Ectodermal cell (in vitro differentiated cells): Measurements from ENCODE around the gene MAP7D3.

ENCODE experiments used
- H3K27ac ChIP-seq: 2 replicates; pipeline ENCODE4 v1.7.0; 2013; ENCODE audit warnings: mild to moderate bottlenecking, low read depth, low read length; ENCODE audit not compliant: insufficient read depth, poor library complexity, severe bottlenecking
- H3K27me3 ChIP-seq: 2 replicates; pipeline ENCODE4 v1.7.0; 2013; ENCODE audit warnings: mild to moderate bottlenecking, low read length; ENCODE audit not compliant: insufficient read depth, control insufficient read depth, poor library complexity, severe bottlenecking
- H3K36me3 ChIP-seq: one replicate; pipeline ENCODE4 v1.7.0; 2013; ENCODE audit warnings: low read length; ENCODE audit not compliant: control insufficient read depth, insufficient read depth
- H3K4me1 ChIP-seq: one replicate; pipeline ENCODE4 v1.7.0; 2013; ENCODE audit warnings: low read length; ENCODE audit not compliant: control insufficient read depth, insufficient read depth
- H3K4me3 ChIP-seq: 2 replicates; pipeline ENCODE4 v1.7.0; 2013; ENCODE audit warnings: low read depth, low read length, control low read depth; ENCODE audit not compliant: insufficient read depth
- H3K9me3 ChIP-seq: 2 replicates; pipeline ENCODE4 v1.7.0; 2013; ENCODE audit warnings: mild to moderate bottlenecking, low read length, moderate library complexity; ENCODE audit not compliant: control insufficient read depth
- WGBS, 2 experiments: methylation state at CpG; one replicate each; pipeline ENCODE4 v1.1.7; 2013; ENCODE audit warnings: missing lambda C conversion rate in 2 of 2; 5-methylcytosine and 5-hydroxymethylcytosine counted together

MAP7D3 gene

DNA sequence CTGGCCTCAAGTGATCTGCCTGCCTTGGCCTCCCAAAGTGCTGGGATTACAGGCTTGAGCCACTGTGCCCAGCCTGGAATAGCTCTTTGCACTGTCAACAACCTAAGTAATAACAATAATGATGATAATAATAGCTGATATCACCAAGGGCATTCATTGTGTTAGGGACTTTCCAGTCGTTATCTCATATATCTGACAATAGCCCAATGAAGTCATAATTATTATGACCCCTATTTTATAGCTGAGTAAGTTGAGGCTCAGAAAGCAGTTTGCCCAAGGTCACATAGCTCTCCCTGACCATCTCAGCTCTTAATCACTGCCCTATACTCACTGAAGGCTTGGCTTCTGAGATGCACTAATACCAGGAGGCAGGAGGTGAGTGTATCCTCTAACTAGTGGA, 18.7 kb upstream of the MAP7D3 start:
- Histone ChIP-seq H3K4me1 (no peaks in the 10 kb centered on the region), H3K4me3 (no peak overlapping the region), H3K27ac (no peak overlapping the region), H3K9me3 (no peaks in the 10 kb centered on the region), H3K36me3 (no peaks in the 10 kb centered on the region), H3K27me3 (no peaks in the 10 kb centered on the region)
- WGBS, 2 experiments: 100% methylated on average over 1 of the region's 1 CpG; no CpG with 5 or more reads in 1 of the 2 experiments

DNA sequence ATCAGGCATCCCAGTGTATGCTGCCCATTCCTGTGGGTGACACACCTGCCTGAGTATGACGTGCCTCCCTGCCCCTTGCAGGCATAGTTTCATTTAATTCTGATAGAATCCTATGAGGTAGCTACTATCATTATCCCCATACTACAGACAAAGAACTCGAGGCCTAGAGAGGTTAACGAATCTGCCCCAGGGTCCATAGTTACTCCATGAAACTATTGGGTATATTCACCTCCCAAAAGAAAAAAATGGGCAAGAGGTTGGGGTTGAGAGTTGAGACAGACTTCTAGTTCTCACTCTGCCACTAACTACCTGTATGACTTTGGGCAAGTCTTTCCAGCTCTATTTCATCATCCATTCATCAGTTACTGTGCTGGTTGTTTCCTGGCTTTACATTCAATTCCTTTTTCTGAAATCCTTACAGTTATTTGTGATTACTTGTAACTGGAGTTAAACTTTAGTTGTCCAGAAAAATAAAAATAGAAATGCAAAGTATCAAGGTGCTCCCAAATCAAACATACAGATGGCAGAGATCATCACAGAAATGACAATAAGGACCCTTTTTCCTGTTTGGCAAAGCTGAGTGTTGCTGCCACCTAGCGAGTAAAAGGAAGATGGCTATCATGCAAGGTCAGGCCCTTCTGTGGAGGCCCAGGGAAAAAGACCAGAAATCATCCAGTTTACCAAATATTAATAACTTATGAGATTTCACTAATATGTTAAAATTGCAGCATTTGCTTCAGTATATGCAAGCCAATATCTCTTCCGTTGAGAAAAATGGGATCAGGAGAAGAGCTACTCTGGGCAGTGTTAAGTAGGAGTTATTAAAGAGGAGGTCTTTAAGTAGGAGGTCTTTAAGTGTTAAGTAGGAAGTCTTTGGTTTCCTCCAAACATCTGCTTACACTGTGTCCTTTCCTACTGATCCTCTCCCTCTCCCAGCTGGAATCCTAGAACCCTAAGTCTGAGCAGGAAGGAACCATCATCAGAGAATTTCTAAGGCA, 17.1 kb upstream of the MAP7D3 start:
- Histone ChIP-seq H3K9me3 (no peaks in the 10 kb centered on the region), H3K27me3 (no peaks in the 10 kb centered on the region)
- WGBS, 2 experiments: 13 to 29% methylated on average over 3 of the region's 5 CpGs

DNA sequence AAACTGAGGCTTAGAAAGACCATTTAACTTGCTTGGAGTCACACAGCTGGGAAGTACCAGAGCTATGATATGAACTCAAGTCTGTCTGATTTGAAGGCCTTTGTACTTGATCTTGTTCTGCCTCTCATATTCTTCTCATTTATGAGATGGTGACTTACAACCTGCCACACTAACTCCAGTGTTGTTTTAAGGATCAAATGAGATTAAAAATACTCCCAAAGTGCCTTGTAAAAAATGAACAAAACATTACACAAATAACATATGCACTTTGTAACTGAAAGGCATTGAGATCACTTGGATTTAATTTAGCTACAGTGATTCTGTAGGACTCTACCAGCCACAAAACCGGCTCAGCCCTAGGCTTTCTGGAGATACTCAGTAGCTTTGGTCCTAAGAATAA, 15.6 kb upstream of the MAP7D3 start:
- no peaks in the 10 kb centered on the region for H3K27me3 ChIP-seq
- H3K4me3 ChIP-seq: no peak overlapping the region
- H3K9me3 ChIP-seq: no peaks in the 10 kb centered on the region
- WGBS, 2 experiments: 75 to 96% methylated on average over 1 of the region's 1 CpG
- H3K4me1 ChIP-seq: no peaks in the 10 kb centered on the region
- no peak overlapping the region for H3K27ac ChIP-seq
- H3K36me3 ChIP-seq: no peaks in the 10 kb centered on the region

More for the DNA sequence above, 17.1 kb upstream of the MAP7D3 start:
- Histone ChIP-seq H3K36me3 (no peaks in the 10 kb centered on the region), H3K27ac (no peak overlapping the region), H3K4me3 (no peak overlapping the region), H3K4me1 (no peaks in the 10 kb centered on the region)

DNA sequence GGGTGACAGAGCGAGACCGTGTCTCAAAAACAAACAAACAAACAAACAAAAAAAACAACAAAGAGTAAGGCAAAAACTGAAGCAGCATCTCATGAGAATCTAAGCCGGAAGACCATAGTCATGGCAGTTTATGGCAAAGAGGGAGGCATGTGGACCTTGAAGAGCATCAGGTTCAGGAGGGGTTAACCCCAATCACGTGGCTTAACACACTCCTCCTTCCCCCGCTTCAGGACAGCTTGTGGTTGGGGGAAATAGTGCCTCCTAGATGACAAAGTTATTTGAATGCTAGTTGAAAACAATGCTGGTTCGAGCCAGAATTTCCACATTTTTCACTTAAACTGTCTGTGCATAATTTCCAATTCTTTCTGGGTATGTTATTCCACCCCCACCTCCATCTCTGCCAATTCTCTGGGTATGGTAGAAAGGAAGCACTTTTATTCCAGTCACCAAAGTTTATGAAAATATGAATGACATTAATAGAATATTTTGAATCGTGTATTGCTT, 11.7 kb upstream of the MAP7D3 start:
- Histone ChIP-seq H3K27ac (no peak overlapping the region), H3K36me3 (no peaks in the 10 kb centered on the region), H3K4me1 (no peaks in the 10 kb centered on the region), H3K9me3 (no peaks in the 10 kb centered on the region), H3K27me3 (no peaks in the 10 kb centered on the region), H3K4me3 (no peak overlapping the region)
- WGBS, 2 experiments: 75 to 85% methylated on average over 1 to 7 of the region's 7 CpGs

DNA sequence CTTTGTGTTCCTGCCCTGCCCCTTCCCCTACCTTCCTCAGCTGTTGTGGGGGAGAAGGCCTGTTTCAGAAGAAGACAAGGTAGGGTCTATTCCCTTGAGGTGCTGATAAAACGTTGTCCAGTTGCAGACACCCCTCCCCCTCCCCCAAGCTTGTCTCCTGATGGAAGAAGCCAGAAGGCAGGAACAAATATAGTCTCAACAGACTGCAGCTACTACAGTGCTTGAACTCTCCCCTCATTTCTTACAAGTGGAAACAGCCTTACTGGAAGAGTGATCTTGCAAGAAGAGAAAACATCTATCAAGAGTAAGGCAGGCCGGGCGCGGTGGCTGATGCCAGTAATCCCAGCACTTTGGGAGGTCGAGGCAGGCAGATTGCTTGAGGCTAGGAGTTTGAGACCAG, 11.0 kb upstream of the MAP7D3 start:
- H3K4me3 ChIP-seq: no peak overlapping the region
- H3K4me1 ChIP-seq: no peaks in the 10 kb centered on the region
- no peak overlapping the region for H3K27ac ChIP-seq
- H3K9me3 ChIP-seq: no peaks in the 10 kb centered on the region
- 78 to 92% methylated on average over 5 of the region's 5 CpGs for WGBS, 2 experiments
- H3K36me3 ChIP-seq: no peaks in the 10 kb centered on the region
- H3K27me3 ChIP-seq: no peaks in the 10 kb centered on the region

DNA sequence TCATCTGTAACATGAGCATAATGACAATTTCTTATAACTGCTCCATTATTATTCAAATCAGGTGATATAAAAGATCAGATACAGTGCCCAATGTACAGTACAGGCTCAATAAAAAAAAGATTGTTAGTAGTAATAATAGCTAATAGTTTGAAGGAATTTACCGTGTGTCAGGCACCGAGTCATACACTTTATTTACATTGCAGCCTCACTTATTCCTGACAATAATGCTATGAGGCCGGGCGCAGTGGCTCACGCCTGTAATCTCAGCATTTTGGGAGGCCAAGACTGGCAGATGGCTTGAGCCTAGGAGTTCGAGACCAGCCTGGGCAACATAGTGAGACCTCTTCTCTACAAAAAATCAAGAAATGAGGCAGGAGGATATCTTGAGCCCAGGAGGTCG, 10.1 kb upstream of the MAP7D3 start:
- Histone ChIP-seq H3K4me3 (no peak overlapping the region), H3K9me3 (no peaks in the 10 kb centered on the region), H3K27ac (no peak overlapping the region), H3K36me3 (no peaks in the 10 kb centered on the region), H3K4me1 (no peaks in the 10 kb centered on the region), H3K27me3 (no peaks in the 10 kb centered on the region)
- 85 to 90% methylated on average over 7 of the region's 7 CpGs for WGBS, 2 experiments

DNA sequence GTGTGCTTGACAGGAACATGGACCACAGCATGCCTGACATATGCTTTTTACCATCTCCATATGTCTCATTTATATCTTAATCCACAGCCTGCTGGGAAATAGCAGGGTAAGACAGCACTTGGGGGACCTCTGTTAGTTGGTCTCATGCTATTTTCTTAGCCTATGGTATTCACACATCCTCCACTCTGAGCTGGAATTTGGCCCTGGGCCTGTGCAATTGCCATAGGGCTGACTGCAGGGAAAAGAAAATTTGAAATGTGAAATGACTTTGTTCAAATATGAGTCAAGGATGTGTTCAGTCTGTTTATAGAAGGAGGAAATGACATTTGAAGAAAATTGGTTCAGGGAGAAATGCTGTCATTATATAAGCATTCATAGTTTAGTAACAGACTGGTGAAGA, 9.6 kb upstream of the MAP7D3 start:
- no peaks in the 10 kb centered on the region for H3K36me3 ChIP-seq
- no peak overlapping the region for H3K27ac ChIP-seq
- no peaks in the 10 kb centered on the region for H3K9me3 ChIP-seq
- H3K4me3 ChIP-seq: no peak overlapping the region
- no peaks in the 10 kb centered on the region for H3K4me1 ChIP-seq
- H3K27me3 ChIP-seq: no peaks in the 10 kb centered on the region

DNA sequence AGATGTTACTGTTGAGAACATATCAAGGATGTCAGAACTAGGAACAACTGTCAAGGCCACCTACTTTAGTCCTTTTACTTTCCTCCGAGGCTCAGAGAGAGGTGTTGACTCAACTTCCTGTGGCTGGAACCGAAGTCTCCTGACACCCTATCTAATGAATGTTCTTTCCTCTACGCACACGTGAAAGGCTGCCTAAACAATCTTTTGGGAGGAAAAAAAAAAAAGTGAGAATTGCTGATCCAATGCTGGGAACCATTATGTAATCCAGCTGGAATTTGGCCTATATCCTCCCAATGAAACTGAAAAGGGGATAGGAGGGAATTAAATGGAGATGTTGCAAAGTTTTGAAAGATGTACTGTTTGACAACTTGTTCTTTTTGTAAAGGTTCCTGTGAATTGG, 8.3 kb upstream of the MAP7D3 start:
- WGBS, 2 experiments: 76 to 91% methylated on average over 4 of the region's 4 CpGs
- Histone ChIP-seq H3K4me1 (no peaks in the 10 kb centered on the region), H3K9me3 (no peaks in the 10 kb centered on the region), H3K36me3 (no peaks in the 10 kb centered on the region), H3K27ac (no peak overlapping the region), H3K27me3 (no peaks in the 10 kb centered on the region), H3K4me3 (no peak overlapping the region)

DNA sequence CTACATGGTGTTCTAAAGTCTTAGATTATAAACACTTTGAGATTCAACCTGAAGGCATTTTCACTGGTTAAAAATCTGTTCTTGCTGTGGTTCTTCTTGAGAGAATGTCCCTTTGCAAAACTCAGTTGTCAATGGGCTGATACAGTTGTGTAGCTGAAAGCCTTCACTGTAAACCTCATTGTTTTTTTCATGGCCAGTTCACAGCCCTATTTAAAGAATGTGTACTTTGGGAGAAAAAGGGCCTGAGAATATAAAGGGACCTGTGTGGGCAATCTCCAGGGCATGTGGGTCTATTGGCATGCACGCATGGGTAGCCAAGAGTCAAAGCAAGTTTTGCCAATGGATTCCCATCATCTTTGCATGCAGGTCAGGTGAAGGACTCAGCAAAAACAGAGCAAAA, 7.8 kb upstream of the MAP7D3 start:
- Histone ChIP-seq H3K9me3 (no peaks in the 10 kb centered on the region), H3K4me3 (no peak overlapping the region), H3K27ac (no peak overlapping the region), H3K4me1 (no peaks in the 10 kb centered on the region), H3K36me3 (no peaks in the 10 kb centered on the region), H3K27me3 (no peaks in the 10 kb centered on the region)
- WGBS, 2 experiments: 88 to 94% methylated on average over 1 of the region's 1 CpG

DNA sequence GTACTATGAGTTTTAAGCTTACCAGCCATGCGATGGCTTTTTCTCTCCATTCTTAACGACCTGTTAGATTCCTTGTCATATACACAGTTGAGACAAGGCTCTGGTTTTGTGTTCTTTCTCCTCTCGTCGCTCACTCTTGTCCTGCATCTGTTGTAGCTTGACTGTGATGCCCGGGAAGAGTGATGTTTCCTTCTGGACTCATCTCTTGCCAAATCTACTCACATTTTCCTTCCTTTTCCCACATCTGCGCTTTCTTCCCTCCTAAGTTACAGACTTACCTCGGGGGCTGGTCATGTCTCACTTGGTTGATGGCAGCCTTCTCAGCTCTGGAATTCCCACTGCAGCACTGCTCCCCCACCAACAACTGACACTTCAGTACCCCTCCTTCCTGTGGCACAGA, 4.8 kb upstream of the MAP7D3 start:
- Histone ChIP-seq H3K4me3 (no peak overlapping the region), H3K27me3 (no peaks in the 10 kb centered on the region), H3K27ac (no peak overlapping the region), H3K9me3 (no peaks in the 10 kb centered on the region), H3K4me1 (no peaks in the 10 kb centered on the region), H3K36me3 (no peaks in the 10 kb centered on the region)
- WGBS, 2 experiments: 64 to 68% methylated on average over 7 of the region's 7 CpGs
